DND-41 (cell line): ENCODE results near the gene LRP6.
"Not testable (repeated sequence)": the region's sequence is repeated elsewhere in the genome, so short reads cannot be mapped to it uniquely, and the experiment has no call there.

Source experiments
- ATAC-seq: fragments of 200-7000 bp; cut with Tn5 transposase; 3 replicates; pipeline ENCODE4 v1.9.1; 2021; ENCODE audit warnings: low read depth; ENCODE audit not compliant: insufficient read depth
- DNase-seq: peaks from one replicate; pipeline ENCODE4 v3.0.0-alpha.2; 2020
- H2AFZ ChIP-seq: 2 replicates; pipeline ENCODE4 v1.6.0; 2012; ENCODE audit warnings: low read depth, low read length
- H3K27ac ChIP-seq: 2 replicates; pipeline ENCODE4 v1.5.1; 2012; ENCODE audit warnings: low read length, inconsistent platforms
- H3K27me3 ChIP-seq: fragments of 200-600 bp; sonication (generic); 2 replicates; pipeline ENCODE4 v1.6.0; 2012; ENCODE audit warnings: low read length, mild to moderate bottlenecking, inconsistent platforms; ENCODE audit not compliant: insufficient read depth, poor library complexity
- H3K36me3 ChIP-seq: 2 replicates; pipeline ENCODE4 v1.5.1; 2012; ENCODE audit warnings: low read length, inconsistent platforms; ENCODE audit not compliant: insufficient read depth
- H3K4me1 ChIP-seq: 2 replicates; pipeline ENCODE4 v1.5.1; 2012; ENCODE audit warnings: mild to moderate bottlenecking, low read length; ENCODE audit not compliant: insufficient read depth
- H3K4me2 ChIP-seq: 2 replicates; pipeline ENCODE4 v1.6.0; 2012; ENCODE audit warnings: mild to moderate bottlenecking, moderate library complexity, low read length, inconsistent platforms; ENCODE audit not compliant: insufficient read depth
- H3K4me3 ChIP-seq, 2 experiments: fragments of 200-600 bp in 1 of 2; shearing (Covaris generic) in 1 of 2; 2 replicates each; pipeline ENCODE4 v1.5.1; 2012 to 2016; ENCODE audit warnings: inconsistent platforms in 2 of 2, low read length in 2 of 2, mild to moderate bottlenecking in 2 of 2, low read depth in 1 of 2, moderate library complexity in 1 of 2
- H3K79me2 ChIP-seq: 2 replicates; pipeline ENCODE4 v1.6.0; 2012; ENCODE audit warnings: low read length, inconsistent platforms; ENCODE audit not compliant: insufficient read depth
- H3K9ac ChIP-seq: 2 replicates; pipeline ENCODE4 v1.6.0; 2012; ENCODE audit warnings: low read depth, mild to moderate bottlenecking, inconsistent platforms, low read length, moderate library complexity
- H3K9me3 ChIP-seq: 2 replicates; pipeline ENCODE4 v1.5.1; 2012; ENCODE audit warnings: low read length, moderate library complexity, mild to moderate bottlenecking, inconsistent platforms; ENCODE audit not compliant: insufficient read depth, severe bottlenecking
- H4K20me1 ChIP-seq: 2 replicates; pipeline ENCODE4 v1.6.0; 2012; ENCODE audit warnings: low read length; ENCODE audit not compliant: insufficient read depth
- CTCF ChIP-seq: IDR thresholded peaks from 2 replicates; pipeline ENCODE4 v1.5.1; 2012; ENCODE audit warnings: borderline replicate concordance, low read length, moderate library complexity, mild to moderate bottlenecking; ENCODE audit not compliant: poor library complexity, severe bottlenecking; ENCODE audit errors: extremely low read depth
- EZH2 ChIP-seq: IDR thresholded peaks from 3 replicates; pipeline ENCODE4 v1.6.1; 2012; ENCODE audit warnings: borderline replicate concordance, low read depth, mild to moderate bottlenecking, moderate library complexity, low read length, inconsistent platforms; ENCODE audit not compliant: severe bottlenecking

The LRP6 gene

GRCh38 chr12:12266873-12267741 lies at the start of gene LRP6:
TSS of gene LRP6 (minus strand) at chr12:12267044. CDS start at chr12:12266735, 309 bp downstream.
- peak within 1 kb of the TSS; percentile 46 to 93; a peak in 3 of 4 replicates for H3K4me3 ChIP-seq

GRCh38 chr12:12315838-12316237 lies 49.0 kb upstream of the LRP6 start:
- H3K9ac ChIP-seq, result no peak overlapping the region
- no peaks in the 10 kb centered on the region for H4K20me1 ChIP-seq
- H3K4me2 ChIP-seq, result no peak overlapping the region
- H3K27me3 ChIP-seq, result peaks cover 2% of the 10 kb centered on the region
- TF ChIP-seq CTCF, result no peak
- no peak for TF ChIP-seq EZH2
- H3K4me3 ChIP-seq, result no peak overlapping the region
- no peaks in the 10 kb centered on the region for H3K79me2 ChIP-seq
- H2AFZ ChIP-seq, result no peak overlapping the region
- DNase-seq (no peak), ATAC-seq (no peak)
- H3K36me3 ChIP-seq, result no peaks in the 10 kb centered on the region
- no peaks in the 10 kb centered on the region for H3K4me1 ChIP-seq
- H3K27ac ChIP-seq, result no peak overlapping the region
- H3K9me3 ChIP-seq, result no peaks in the 10 kb centered on the region

More at GRCh38 chr12:12266873-12267741, at the start of gene LRP6:
- TF ChIP-seq CTCF (no peak), EZH2 (peak; percentile 87)
- ATAC-seq (peak; percentile 93), DNase-seq (peak; percentile 88)
- Histone ChIP-seq H3K4me1 (peaks cover 26% of the 10 kb centered on the region), H3K27ac (peak within 1 kb of the TSS; percentile 91), H4K20me1 (no peaks in the 10 kb centered on the region), H3K4me2 (peak within 1 kb of the TSS; percentile 95), H3K79me2 (peaks cover 34% of the 10 kb centered on the region), H3K9me3 (no peaks in the 10 kb centered on the region), H3K27me3 (peaks cover 25% of the 10 kb centered on the region), H2AFZ (peak within 1 kb of the TSS; percentile 99), H3K36me3 (no peaks in the 10 kb centered on the region), H3K9ac (peak within 1 kb of the TSS; percentile 75)

- H4K20me1 ChIP-seq, H3K9ac ChIP-seq, H3K36me3 ChIP-seq, DNase-seq, H3K27me3 ChIP-seq, H3K4me2 ChIP-seq, H3K27ac ChIP-seq, H3K79me2 ChIP-seq, H3K9me3 ChIP-seq, H3K4me3 ChIP-seq, ATAC-seq, H3K4me1 ChIP-seq, H2AFZ ChIP-seq: not testable (repeated sequence)
Observed at GRCh38 chr12:12310695-12311094, 43.9 kb upstream of the LRP6 start.

- no peak for ATAC-seq
- Histone ChIP-seq H3K4me1 (no peaks in the 10 kb centered on the region), H3K36me3 (no peaks in the 10 kb centered on the region)
Observed at GRCh38 chr12:12305568-12306300, 38.9 kb upstream of the LRP6 start.

More at GRCh38 chr12:12305568-12306300, 38.9 kb upstream of the LRP6 start:
- Histone ChIP-seq H3K9ac (no peak overlapping the region), H4K20me1 (no peaks in the 10 kb centered on the region), H3K27me3 (no peaks in the 10 kb centered on the region), H3K79me2 (no peaks in the 10 kb centered on the region), H3K4me3 (no peak overlapping the region), H3K27ac (no peak overlapping the region), H3K9me3 (no peaks in the 10 kb centered on the region), H2AFZ (no peak overlapping the region), H3K4me2 (no peak overlapping the region)
- DNase-seq, result no peak
- TF ChIP-seq CTCF, result no peak
